Activated CD8-positive, alpha-beta memory T cell treated with anti-CD3 and anti-CD28 coated beads, Interleukin-2, amount 10 ng/mL, durations not matched to agents 7 days and 5 days (primary cell): ENCODE results near the gene INF2. TPM values are rescaled to one million over a fixed set of nuclear protein-coding genes. Genes with fewer than 3 reads are reported as not detected.

Source experiments
- ATAC-seq: fragments of 150-1000 bp; cut with Tn5 transposase; one replicate; pipeline ENCODE4 v1.10.0; 2021; ENCODE audit warnings: moderate library complexity
- CTCF ChIA-PET: fragments of 350-600 bp; sonication (Branson Sonifier 250); formaldehyde crosslinking; loops from one replicate; lab custom pipeline; 2021; ENCODE audit warnings: antibody characterized with exemption; lab: Charles Lee
- DNase-seq: peaks from one replicate; pipeline ENCODE4 v3.0.0-alpha.2; 2020
- H3K27ac Mint-ChIP-seq: one replicate; pipeline ENCODE4 v1.8.0; 2021; ENCODE audit warnings: mild to moderate bottlenecking, mixed read lengths
- H3K27me3 Mint-ChIP-seq: one replicate; pipeline ENCODE4 v1.8.0; 2021; ENCODE audit warnings: mixed read lengths
- H3K36me3 Mint-ChIP-seq: one replicate; pipeline ENCODE4 v1.8.0; 2021; ENCODE audit warnings: mild to moderate bottlenecking, mixed read lengths
- H3K4me1 Mint-ChIP-seq: one replicate; pipeline ENCODE4 v1.8.0; 2021; ENCODE audit warnings: mixed read lengths
- H3K4me3 Mint-ChIP-seq: one replicate; pipeline ENCODE4 v1.8.0; 2021; ENCODE audit warnings: mild to moderate bottlenecking, moderate library complexity, mixed read lengths
- H3K9me3 Mint-ChIP-seq: one replicate; pipeline ENCODE4 v1.8.0; 2022; ENCODE audit warnings: low read depth, mixed read lengths
- total RNA-seq, 2 experiments: library from RNA; stranded (reverse); gene quantifications; one replicate each; pipeline ENCODE4 v1.2.3, GENCODE V29; 2021

Gene INF2
- total RNA-seq, 2 experiments from 2014 or later, result 59.9 to 63.6 TPM

- Mint-ChIP-seq H3K27me3 (no peaks in the 10 kb centered on the region), H3K27ac (no peak overlapping the region), H3K9me3 (no peaks in the 10 kb centered on the region), H3K4me1 (peaks cover 39% of the 10 kb centered on the region), H3K36me3 (no peaks in the 10 kb centered on the region), H3K4me3 (peak overlapping the region; percentile 73)
- CTCF ChIA-PET, result interaction anchor here (0.8 to 2.3 kb wide), 5 partner anchors 10 to 33 kb away, joined by 3 to 9 read pairs (median 4); no protein-coding TSS in a partner anchor
- DNase-seq, result no peak
- peak; percentile 42 for ATAC-seq
Observed at GRCh38 chr14:104689881-104690711, 678 bp downstream of the INF2 start.

DNA sequence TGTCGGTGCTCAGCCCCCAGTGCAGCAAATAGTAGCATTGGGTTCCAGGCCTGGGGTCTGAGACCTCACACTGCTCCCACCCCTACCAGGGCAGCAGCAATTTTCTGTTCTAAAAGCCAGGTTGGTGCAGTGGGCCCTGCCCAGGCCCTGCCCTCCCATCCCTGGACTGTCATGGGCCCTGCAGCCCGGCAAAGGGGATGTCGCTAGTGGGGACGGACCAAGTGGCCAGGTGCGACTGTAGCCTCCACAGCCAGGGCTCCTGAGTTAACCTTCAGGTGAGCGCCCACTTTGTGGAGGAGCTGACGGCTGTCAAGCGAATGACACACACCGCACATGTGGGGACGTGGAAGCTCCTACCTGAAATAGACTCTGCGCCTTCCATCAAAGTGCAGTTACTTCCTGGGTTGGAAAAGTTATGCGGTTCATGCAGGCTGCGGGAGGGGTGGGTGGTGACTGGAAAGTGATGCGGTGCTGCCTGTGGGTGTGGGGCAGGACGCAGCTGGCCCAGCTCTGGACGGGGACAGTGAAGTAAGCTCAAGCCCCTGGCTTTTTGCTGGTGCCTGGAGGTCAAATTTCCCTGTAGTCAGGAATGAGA lies 1.5 kb downstream of the INF2 start:
- no peak for DNase-seq
- no peak for ATAC-seq
- H3K4me3 Mint-ChIP-seq, result peak overlapping the region; percentile 73
- no peak overlapping the region for H3K27ac Mint-ChIP-seq
- no peaks in the 10 kb centered on the region for H3K36me3 Mint-ChIP-seq
- CTCF ChIA-PET, result interaction anchor here (1.1 to 2.3 kb wide), 4 partner anchors 12 to 32 kb away, joined by 3 to 9 read pairs (median 6); no protein-coding TSS in a partner anchor
- H3K27me3 Mint-ChIP-seq, result no peaks in the 10 kb centered on the region
- H3K9me3 Mint-ChIP-seq, result no peaks in the 10 kb centered on the region
- H3K4me1 Mint-ChIP-seq, result peaks cover 44% of the 10 kb centered on the region

GRCh38 chr14:104691546-104692260 lies 2.3 kb downstream of the INF2 start:
- DNase-seq (no peak), ATAC-seq (no peak)
- no peak overlapping the region for H3K27ac Mint-ChIP-seq
- H3K36me3 Mint-ChIP-seq, result no peaks in the 10 kb centered on the region
- no peaks in the 10 kb centered on the region for H3K27me3 Mint-ChIP-seq
- CTCF ChIA-PET, result interaction anchor here (1.1 to 2.3 kb wide), 3 partner anchors 13 to 32 kb away, joined by 3 to 9 read pairs (median 8); no protein-coding TSS in a partner anchor
- no peak overlapping the region for H3K4me3 Mint-ChIP-seq
- no peaks in the 10 kb centered on the region for H3K9me3 Mint-ChIP-seq
- peaks cover 40% of the 10 kb centered on the region for H3K4me1 Mint-ChIP-seq

GRCh38 chr14:104692261-104692938 lies 3.0 kb downstream of the INF2 start:
- no peak for DNase-seq
- Mint-ChIP-seq H3K4me1 (peaks cover 33% of the 10 kb centered on the region), H3K9me3 (no peaks in the 10 kb centered on the region), H3K27me3 (no peaks in the 10 kb centered on the region), H3K4me3 (no peak overlapping the region), H3K36me3 (no peaks in the 10 kb centered on the region), H3K27ac (no peak overlapping the region)
- CTCF ChIA-PET, result no interaction called here
- ATAC-seq, result no peak

DNA sequence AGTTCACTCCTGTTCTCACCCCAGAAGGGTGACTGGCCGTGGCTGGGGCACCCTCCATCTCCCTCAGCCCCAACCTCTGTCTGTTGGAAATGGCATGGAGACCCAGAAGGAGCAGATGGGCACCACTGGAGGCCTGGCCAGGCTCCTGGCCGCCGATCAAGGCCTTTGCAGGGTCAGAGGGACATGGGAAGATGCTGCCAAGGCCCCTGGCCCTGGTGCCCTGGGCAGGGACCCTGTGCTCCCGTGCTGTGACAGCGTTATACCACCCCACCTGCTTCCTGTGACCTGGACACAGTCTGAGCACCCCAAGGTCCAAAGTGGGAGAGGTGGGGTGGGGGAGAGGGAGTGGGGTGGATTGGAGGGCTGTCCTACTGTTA lies 3.5 kb downstream of the INF2 start:
- Mint-ChIP-seq H3K27ac (no peak overlapping the region), H3K27me3 (no peaks in the 10 kb centered on the region), H3K36me3 (no peaks in the 10 kb centered on the region), H3K9me3 (no peaks in the 10 kb centered on the region), H3K4me3 (no peak overlapping the region), H3K4me1 (peaks cover 29% of the 10 kb centered on the region)
- DNase-seq, result no peak
- no peak for ATAC-seq
- CTCF ChIA-PET, result no interaction called here

- Mint-ChIP-seq H3K9me3 (no peaks in the 10 kb centered on the region), H3K4me1 (peaks cover 27% of the 10 kb centered on the region)
- ATAC-seq, result no peak
Observed at GRCh38 chr14:104693482-104694431, 4.3 kb downstream of the INF2 start.

GRCh38 chr14:104694475-104694950 lies 5.1 kb downstream of the INF2 start:
- no peaks in the 10 kb centered on the region for H3K36me3 Mint-ChIP-seq
- H3K4me3 Mint-ChIP-seq, result no peak overlapping the region
- H3K27ac Mint-ChIP-seq, result peak overlapping the region; percentile 82
- H3K4me1 Mint-ChIP-seq, result peaks cover 27% of the 10 kb centered on the region
- ATAC-seq, result no peak
- H3K27me3 Mint-ChIP-seq, result no peaks in the 10 kb centered on the region
- CTCF ChIA-PET, result interaction anchor here (1.4 to 2.4 kb wide), 2 partner anchors 11 to 29 kb away, joined by 6 to 7 read pairs; partner anchors contain the start of gene ADSS1
- no peaks in the 10 kb centered on the region for H3K9me3 Mint-ChIP-seq
- no peak for DNase-seq

More at GRCh38 chr14:104693482-104694431, 4.3 kb downstream of the INF2 start:
- Mint-ChIP-seq H3K27me3 (no peaks in the 10 kb centered on the region), H3K36me3 (no peaks in the 10 kb centered on the region), H3K4me3 (no peak overlapping the region), H3K27ac (peak overlapping the region; percentile 59)
- CTCF ChIA-PET, result interaction anchor here (1.4 kb wide), 1 partner anchor 30 kb away, joined by 6 read pairs; the partner anchor contains the start of gene ADSS1
- no peak for DNase-seq

DNA sequence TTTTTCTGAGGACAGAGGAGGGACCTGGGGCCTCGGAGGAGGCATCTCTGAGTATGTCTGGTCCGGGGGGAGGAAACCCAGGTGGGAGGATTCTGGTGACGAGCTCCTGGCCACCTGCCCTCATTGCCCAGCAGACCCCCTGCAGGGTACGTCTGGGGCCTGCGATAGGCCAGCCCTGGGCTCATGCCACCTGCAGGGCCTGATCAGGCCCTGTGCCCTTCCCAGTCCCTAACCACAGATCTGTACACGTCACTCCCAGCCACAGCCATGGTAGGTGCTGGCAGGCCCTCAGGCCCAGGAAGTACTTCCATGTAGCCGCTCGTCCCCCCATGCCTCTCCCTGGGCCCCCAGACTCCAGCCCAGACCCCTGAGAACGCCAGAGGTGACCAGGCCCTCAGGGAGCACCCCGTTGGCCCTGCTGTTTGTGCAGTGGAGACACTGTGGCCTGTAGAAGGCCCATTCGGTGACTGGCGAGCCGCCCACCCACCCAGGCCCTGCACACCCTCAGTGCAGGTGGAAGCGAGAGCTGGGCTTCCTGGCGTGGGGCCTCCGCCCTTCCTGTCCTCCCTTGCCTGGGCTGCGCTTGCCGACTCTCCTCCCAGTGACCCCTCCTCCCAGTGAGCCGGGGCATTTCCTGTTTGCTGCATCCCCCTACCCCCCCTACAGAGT lies 5.7 kb downstream of the INF2 start:
- no peaks in the 10 kb centered on the region for H3K36me3 Mint-ChIP-seq
- DNase-seq, result peak; percentile 71

DNA sequence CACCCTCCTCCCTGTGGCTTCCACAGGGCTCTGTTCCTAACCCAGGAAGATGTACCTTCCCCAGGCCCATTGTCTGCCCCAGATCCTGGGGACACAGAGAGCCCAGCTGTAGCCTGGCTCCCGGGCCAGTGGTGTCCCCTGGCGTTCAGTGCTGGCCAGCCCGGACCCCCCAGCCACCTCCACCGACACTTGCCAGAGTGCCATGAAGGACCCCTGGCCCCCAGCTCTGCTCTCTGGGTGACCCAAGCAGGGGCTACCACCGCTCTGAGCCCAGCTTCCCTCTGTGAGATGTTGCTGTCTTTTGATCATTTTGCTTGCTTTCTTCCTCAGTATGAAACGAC lies 6.2 kb downstream of the INF2 start:
- CTCF ChIA-PET, result interaction anchor here (0.6 to 2.4 kb wide), 3 partner anchors 10 to 308 kb away, joined by 3 to 7 read pairs (median 4); no protein-coding TSS in a partner anchor
- no peak overlapping the region for H3K4me3 Mint-ChIP-seq

More for the DNA sequence above, 5.7 kb downstream of the INF2 start:
- Mint-ChIP-seq H3K4me3 (peak overlapping the region; percentile 23), H3K9me3 (no peaks in the 10 kb centered on the region), H3K27me3 (no peaks in the 10 kb centered on the region), H3K4me1 (peaks cover 27% of the 10 kb centered on the region), H3K27ac (peak overlapping the region; percentile 82)
- ATAC-seq, result peak; percentile 70
- CTCF ChIA-PET, result interaction anchor here (0.6 to 2.4 kb wide), 4 partner anchors 11 to 309 kb away, joined by 3 to 7 read pairs (median 5); partner anchors contain the start of gene ADSS1

GRCh38 chr14:104696671-104697316 lies 7.4 kb downstream of the INF2 start:
- no peaks in the 10 kb centered on the region for H3K27me3 Mint-ChIP-seq
- no peak for DNase-seq
- peaks cover 21% of the 10 kb centered on the region for H3K4me1 Mint-ChIP-seq

More for the DNA sequence above, 6.2 kb downstream of the INF2 start:
- Mint-ChIP-seq H3K27ac (peak overlapping the region; percentile 82), H3K4me1 (peaks cover 27% of the 10 kb centered on the region), H3K36me3 (no peaks in the 10 kb centered on the region), H3K9me3 (no peaks in the 10 kb centered on the region), H3K27me3 (no peaks in the 10 kb centered on the region)
- DNase-seq, result no peak
- ATAC-seq, result no peak

GRCh38 chr14:104697317-104697703 lies 7.9 kb downstream of the INF2 start:
- CTCF ChIA-PET, result no interaction called here
- H3K9me3 Mint-ChIP-seq, result no peaks in the 10 kb centered on the region
- DNase-seq, result no peak
- H3K27me3 Mint-ChIP-seq, result no peaks in the 10 kb centered on the region
- H3K4me3 Mint-ChIP-seq, result no peak overlapping the region
- no peaks in the 10 kb centered on the region for H3K36me3 Mint-ChIP-seq
- H3K4me1 Mint-ChIP-seq, result peaks cover 17% of the 10 kb centered on the region
- ATAC-seq, result no peak
- no peak overlapping the region for H3K27ac Mint-ChIP-seq

More at GRCh38 chr14:104696671-104697316, 7.4 kb downstream of the INF2 start:
- no peak for ATAC-seq
- Mint-ChIP-seq H3K36me3 (no peaks in the 10 kb centered on the region), H3K9me3 (no peaks in the 10 kb centered on the region), H3K27ac (no peak overlapping the region), H3K4me3 (no peak overlapping the region)
- CTCF ChIA-PET, result interaction anchor here (2.4 kb wide), 1 partner anchor 9 kb away, joined by 7 read pairs; no protein-coding TSS in a partner anchor
